Esophagus muscularis mucosa (tissue), 4 donors: ENCODE results near the gene UGGT1. TPM values are rescaled to one million over a fixed set of nuclear protein-coding genes. Genes with fewer than 3 reads are reported as not detected.

Source experiments
- DNase-seq: peaks from one replicate; pipeline ENCODE4 v3.0.0-alpha.2; 2017; ENCODE audit errors: extremely low spot score
- H3K27ac ChIP-seq, 4 donors: fragments of 200-600 bp; sonication (generic); replicated peaks in 1 of 4; 1 replicate in 3 of 4; 2 replicates in 1 of 4; pipeline ENCODE4 v1.5.1; 2016 to 2019; ENCODE audit warnings: mild to moderate bottlenecking in 1 of 4
- H3K27me3 ChIP-seq, 4 donors: fragments of 200-600 bp; sonication (generic); one replicate each; pipeline versions ENCODE4 v1.5.1 to v1.6.0; 2016 to 2019
- H3K36me3 ChIP-seq, 4 donors: fragments of 200-600 bp; sonication (generic); one replicate each; pipeline ENCODE4 v1.5.1; 2016 to 2019
- H3K4me1 ChIP-seq, 4 donors: fragments of 200-600 bp; sonication (generic); one replicate each; pipeline ENCODE4 v1.5.1; 2016 to 2019
- H3K4me3 ChIP-seq, 4 donors: fragments of 200-600 bp; sonication (generic); 1 replicate in 2 of 4; 2 replicates in 2 of 4; pipeline ENCODE4 v1.5.1; 2016 to 2019; ENCODE audit warnings: mild to moderate bottlenecking in 4 of 4, moderate library complexity in 1 of 4
- H3K9me3 ChIP-seq, 4 donors: fragments of 200-600 bp; sonication (generic); 1 replicate in 3 of 4; 2 replicates in 1 of 4; pipeline ENCODE4 v1.5.1; 2016 to 2019
- EP300 ChIP-seq: sonication (generic); formaldehyde crosslinking; IDR thresholded peaks from one replicate; pipeline ENCODE4 v1.6.1; 2017; ENCODE audit warnings: antibody characterized with exemption
- POLR2A ChIP-seq: fragments of 450-650 bp; IDR thresholded peaks from one replicate; pipeline ENCODE4 v1.6.1; 2017; ENCODE audit warnings: antibody characterized with exemption, moderate library complexity, mild to moderate bottlenecking, low read depth
- POLR2AphosphoS5 ChIP-seq, 2 donors: sonication (generic); formaldehyde crosslinking; IDR thresholded peaks; one replicate each; pipeline ENCODE4 v1.6.1; 2017; ENCODE audit warnings: antibody characterized with exemption in 2 of 2
- WGBS: methylation state at CpG from one replicate; pipeline ENCODE4 v1.1.5; 2018; 5-methylcytosine and 5-hydroxymethylcytosine counted together
- intact Hi-C: fragments of 100-400 bp; cut with DNase I; formaldehyde crosslinking; loops from one replicate; pipeline ENCODE4 v1.15.1; 2023
- total RNA-seq, 4 donors: library from RNA; depleted of rRNA; stranded (reverse); fragments of >200 nt; gene quantifications; one replicate each; pipeline versions ENCODE4 v1.1.0 to v1.2.1, GENCODE V29; 2016
- TF ChIP-seq, protein P1 (sequence below), 3 experiments: fragments of 200-600 bp in 2 of 3; fragments of 450-650 bp in 1 of 3; sonication (generic) in 2 of 3; IDR thresholded peaks; one replicate each; pipeline ENCODE4 v1.5.1; 2017 to 2019; ENCODE audit warnings: antibody characterized with exemption in 3 of 3, mild to moderate bottlenecking in 2 of 3, moderate library complexity in 1 of 3

The UGGT1 gene
- total RNA-seq, 4 donors from 2014 or later, result 27.0 to 32.4 (median 27.6) TPM

DNA sequence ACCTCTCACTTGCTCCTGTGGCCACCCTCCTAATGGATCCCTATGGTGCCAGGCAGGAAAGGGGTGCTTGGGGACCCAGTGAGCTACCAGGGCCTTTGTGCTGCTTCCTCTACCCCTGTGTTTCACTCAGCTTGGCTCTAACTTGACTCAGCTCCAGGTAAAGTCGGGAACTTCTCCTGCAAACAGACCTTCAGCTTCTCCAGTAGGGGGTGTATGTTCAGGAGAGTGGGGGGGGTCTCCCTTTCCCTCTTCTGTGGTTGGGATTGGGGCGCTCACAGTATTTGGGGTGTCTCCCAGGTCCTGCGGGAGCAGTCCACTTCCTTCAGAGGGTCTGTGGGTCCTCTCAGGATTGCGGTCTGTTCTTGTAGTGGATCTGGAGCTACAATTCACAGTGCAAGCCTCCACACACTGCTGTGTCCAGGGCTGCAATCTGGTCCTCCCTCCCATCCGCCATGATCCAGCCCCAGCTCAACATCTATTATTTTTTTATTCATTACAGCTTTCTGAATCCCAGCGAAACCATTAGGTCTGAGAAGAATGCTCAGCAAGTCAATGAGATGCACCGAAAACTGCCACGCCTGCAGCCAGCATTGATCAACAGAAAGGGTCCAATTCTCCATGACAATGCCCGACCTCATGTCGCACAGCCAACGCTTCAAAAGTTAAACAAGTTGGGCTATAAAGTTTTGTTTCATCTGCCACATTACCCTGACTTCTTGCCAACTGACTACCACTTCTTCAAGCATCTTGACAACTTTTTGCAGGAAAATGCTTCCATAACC lies 36.7 kb upstream of the UGGT1 start:
- TF ChIP-seq POLR2AphosphoS5 (IDR thresholded peaks at IDR 0.05) (no peak), POLR2A (no peak), EP300 (no peak)
- TF ChIP-seq, protein P1, sequence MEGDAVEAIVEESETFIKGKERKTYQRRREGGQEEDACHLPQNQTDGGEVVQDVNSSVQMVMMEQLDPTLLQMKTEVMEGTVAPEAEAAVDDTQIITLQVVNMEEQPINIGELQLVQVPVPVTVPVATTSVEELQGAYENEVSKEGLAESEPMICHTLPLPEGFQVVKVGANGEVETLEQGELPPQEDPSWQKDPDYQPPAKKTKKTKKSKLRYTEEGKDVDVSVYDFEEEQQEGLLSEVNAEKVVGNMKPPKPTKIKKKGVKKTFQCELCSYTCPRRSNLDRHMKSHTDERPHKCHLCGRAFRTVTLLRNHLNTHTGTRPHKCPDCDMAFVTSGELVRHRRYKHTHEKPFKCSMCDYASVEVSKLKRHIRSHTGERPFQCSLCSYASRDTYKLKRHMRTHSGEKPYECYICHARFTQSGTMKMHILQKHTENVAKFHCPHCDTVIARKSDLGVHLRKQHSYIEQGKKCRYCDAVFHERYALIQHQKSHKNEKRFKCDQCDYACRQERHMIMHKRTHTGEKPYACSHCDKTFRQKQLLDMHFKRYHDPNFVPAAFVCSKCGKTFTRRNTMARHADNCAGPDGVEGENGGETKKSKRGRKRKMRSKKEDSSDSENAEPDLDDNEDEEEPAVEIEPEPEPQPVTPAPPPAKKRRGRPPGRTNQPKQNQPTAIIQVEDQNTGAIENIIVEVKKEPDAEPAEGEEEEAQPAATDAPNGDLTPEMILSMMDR (IDR thresholded peaks at IDR 0.05), result no peak
- intact Hi-C loops, result no loop called here
- Histone ChIP-seq H3K36me3 (no peaks in the 10 kb centered on the region), H3K27me3 (peaks cover 0 to 4% (median 0%) of the 10 kb centered on the region in 4 donors), H3K27ac (no peak overlapping the region), H3K9me3 (peaks cover 0 to 8% (median 2%) of the 10 kb centered on the region in 4 donors), H3K4me1 (no peaks in the 10 kb centered on the region), H3K4me3 (no peak overlapping the region)
- no peak for DNase-seq
- 93% methylated on average over 11 of the region's 11 CpGs for WGBS

- Histone ChIP-seq H3K27ac (no peak overlapping the region), H3K36me3 (no peaks in the 10 kb centered on the region), H3K9me3 (no peaks in the 10 kb centered on the region), H3K27me3 (peaks cover 0 to 4% (median 0%) of the 10 kb centered on the region in 4 donors), H3K4me1 (no peaks in the 10 kb centered on the region), H3K4me3 (no peak overlapping the region)
- TF ChIP-seq, protein P1 (IDR thresholded peaks at IDR 0.05), result no peak
- TF ChIP-seq POLR2AphosphoS5 (IDR thresholded peaks at IDR 0.05) (no peak), EP300 (no peak), POLR2A (no peak)
- WGBS, result 73% methylated on average over 3 of the region's 3 CpGs
- no peak for DNase-seq
- intact Hi-C loops, result no loop called here
These were observed 33.7 kb upstream of the UGGT1 start for GRCh38 chr2:128057334-128057733.

DNA sequence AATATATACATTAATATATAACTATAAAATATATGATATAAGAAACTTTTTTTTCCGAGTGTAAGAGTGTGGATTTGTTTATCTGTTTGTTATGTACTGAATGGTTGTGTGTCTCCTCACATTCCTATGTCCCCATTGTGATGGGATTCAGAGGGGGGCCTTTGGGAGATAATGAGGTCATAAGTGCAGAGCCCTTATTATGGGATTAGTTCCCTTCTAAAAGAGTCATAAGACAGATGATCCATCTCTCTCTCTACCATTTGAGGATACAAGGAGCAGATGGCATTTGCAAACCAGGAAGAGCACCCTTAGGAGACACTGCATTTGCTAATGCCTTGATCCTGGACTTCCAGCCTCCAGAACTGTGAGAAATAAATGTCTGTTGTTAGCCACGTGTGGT lies 32.9 kb upstream of the UGGT1 start:
- DNase-seq, result no peak
- H3K9me3 ChIP-seq, result no peaks in the 10 kb centered on the region
- H3K4me3 ChIP-seq, result no peak overlapping the region
- no peak overlapping the region for H3K27ac ChIP-seq
- no peaks in the 10 kb centered on the region for H3K4me1 ChIP-seq
- peaks cover 0 to 4% (median 0%) of the 10 kb centered on the region in 4 donors for H3K27me3 ChIP-seq
- no peak for TF ChIP-seq POLR2A
- TF ChIP-seq, protein P1 (IDR thresholded peaks at IDR 0.05), result no peak
- TF ChIP-seq POLR2AphosphoS5 (IDR thresholded peaks at IDR 0.05), result no peak
- no peak for TF ChIP-seq EP300
- intact Hi-C loops, result no loop called here
- H3K36me3 ChIP-seq, result no peaks in the 10 kb centered on the region
- 61% methylated on average over 2 of the region's 2 CpGs for WGBS

- Histone ChIP-seq H3K27me3 (no peaks in the 10 kb centered on the region), H3K4me1 (no peaks in the 10 kb centered on the region), H3K4me3 (no peak overlapping the region), H3K9me3 (no peaks in the 10 kb centered on the region), H3K27ac (no peak overlapping the region), H3K36me3 (no peaks in the 10 kb centered on the region)
- 81% methylated on average over 2 of the region's 8 CpGs for WGBS
- no peak for TF ChIP-seq POLR2AphosphoS5 (IDR thresholded peaks at IDR 0.05)
- TF ChIP-seq, protein P1 (IDR thresholded peaks at IDR 0.05), result no peak
- TF ChIP-seq POLR2A, result no peak
- TF ChIP-seq EP300, result no peak
- intact Hi-C loops, result no loop called here
- DNase-seq, result no peak
These were observed 28.4 kb upstream of the UGGT1 start for GRCh38 chr2:128062571-128062970.

GRCh38 chr2:128064353-128064752 lies 26.6 kb upstream of the UGGT1 start:
- Histone ChIP-seq H3K9me3 (no peaks in the 10 kb centered on the region), H3K4me3 (no peak overlapping the region), H3K27me3 (no peaks in the 10 kb centered on the region), H3K36me3 (no peaks in the 10 kb centered on the region), H3K4me1 (no peaks in the 10 kb centered on the region), H3K27ac (no peak overlapping the region)
- DNase-seq, result no peak
- WGBS, result 100% methylated on average over 1 of the region's 1 CpG
- TF ChIP-seq POLR2AphosphoS5 (IDR thresholded peaks at IDR 0.05) (no peak), EP300 (no peak)
- intact Hi-C loops, result no loop called here
